Measurements from ENCODE around the gene RPL13A. TPM values are rescaled to one million over a fixed set of nuclear protein-coding genes. Genes with fewer than 3 reads are reported as not detected.

RPL13A gene
- total RNA-seq, 1 experiment from 2014 or later, result 1,196 TPM

GRCh38 chr19:49486710-49487276 lies 615 bp upstream of the RPL13A start:
- H3K4me1 ChIP-seq (ENCODE audit: control insufficient read depth, insufficient read depth, low read length), result peaks cover 13% of the 10 kb centered on the region
- POLR2A ChIA-PET, result no interaction called here
- intact Hi-C loops (cut with micrococcal nuclease; ENCODE audit: unreplicated experiment) (no loop called here), in situ Hi-C loops (cut with HindIII; ENCODE audit: low pct_unique_long_range_greater_than_20kb, low sequenced_read_pairs) (no loop called here)
- CTCF ChIA-PET, result no interaction called here
- no peak for ATAC-seq
- H3K27ac ChIP-seq (ENCODE audit: low read length), result peak overlapping the region; percentile 85
- DNase-seq (ENCODE audit: low read depth, low spot score), result no peak
- no peaks in the 10 kb centered on the region for H3K9me3 ChIP-seq (ENCODE audit: control insufficient read depth, insufficient read depth, low read depth, low read length)
- peaks cover 30% of the 10 kb centered on the region for H3K36me3 ChIP-seq (ENCODE audit: control insufficient read depth, insufficient read depth, low read length)
- no TSS peak for BruUV-seq (replicated peaks)
- TF ChIP-seq TCF7L2 (IDR thresholded peaks at IDR 0.05; ENCODE audit: low read depth, low read length) (no peak), SIN3A (IDR thresholded peaks at IDR 0.05; ENCODE audit: borderline replicate concordance, insufficient read depth, low read depth, low read length) (no peak), POLR2AphosphoS5 (IDR thresholded peaks at IDR 0.05; ENCODE audit: low read depth, low read length) (no peak)
- TF ChIP-seq, protein P1, sequence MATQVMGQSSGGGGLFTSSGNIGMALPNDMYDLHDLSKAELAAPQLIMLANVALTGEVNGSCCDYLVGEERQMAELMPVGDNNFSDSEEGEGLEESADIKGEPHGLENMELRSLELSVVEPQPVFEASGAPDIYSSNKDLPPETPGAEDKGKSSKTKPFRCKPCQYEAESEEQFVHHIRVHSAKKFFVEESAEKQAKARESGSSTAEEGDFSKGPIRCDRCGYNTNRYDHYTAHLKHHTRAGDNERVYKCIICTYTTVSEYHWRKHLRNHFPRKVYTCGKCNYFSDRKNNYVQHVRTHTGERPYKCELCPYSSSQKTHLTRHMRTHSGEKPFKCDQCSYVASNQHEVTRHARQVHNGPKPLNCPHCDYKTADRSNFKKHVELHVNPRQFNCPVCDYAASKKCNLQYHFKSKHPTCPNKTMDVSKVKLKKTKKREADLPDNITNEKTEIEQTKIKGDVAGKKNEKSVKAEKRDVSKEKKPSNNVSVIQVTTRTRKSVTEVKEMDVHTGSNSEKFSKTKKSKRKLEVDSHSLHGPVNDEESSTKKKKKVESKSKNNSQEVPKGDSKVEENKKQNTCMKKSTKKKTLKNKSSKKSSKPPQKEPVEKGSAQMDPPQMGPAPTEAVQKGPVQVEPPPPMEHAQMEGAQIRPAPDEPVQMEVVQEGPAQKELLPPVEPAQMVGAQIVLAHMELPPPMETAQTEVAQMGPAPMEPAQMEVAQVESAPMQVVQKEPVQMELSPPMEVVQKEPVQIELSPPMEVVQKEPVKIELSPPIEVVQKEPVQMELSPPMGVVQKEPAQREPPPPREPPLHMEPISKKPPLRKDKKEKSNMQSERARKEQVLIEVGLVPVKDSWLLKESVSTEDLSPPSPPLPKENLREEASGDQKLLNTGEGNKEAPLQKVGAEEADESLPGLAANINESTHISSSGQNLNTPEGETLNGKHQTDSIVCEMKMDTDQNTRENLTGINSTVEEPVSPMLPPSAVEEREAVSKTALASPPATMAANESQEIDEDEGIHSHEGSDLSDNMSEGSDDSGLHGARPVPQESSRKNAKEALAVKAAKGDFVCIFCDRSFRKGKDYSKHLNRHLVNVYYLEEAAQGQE (IDR thresholded peaks at IDR 0.05; ENCODE audit: insufficient read depth in 1 of 2, low read depth in 2 of 2, low read length in 1 of 2), result no peak
- TF ChIP-seq, protein P2, sequence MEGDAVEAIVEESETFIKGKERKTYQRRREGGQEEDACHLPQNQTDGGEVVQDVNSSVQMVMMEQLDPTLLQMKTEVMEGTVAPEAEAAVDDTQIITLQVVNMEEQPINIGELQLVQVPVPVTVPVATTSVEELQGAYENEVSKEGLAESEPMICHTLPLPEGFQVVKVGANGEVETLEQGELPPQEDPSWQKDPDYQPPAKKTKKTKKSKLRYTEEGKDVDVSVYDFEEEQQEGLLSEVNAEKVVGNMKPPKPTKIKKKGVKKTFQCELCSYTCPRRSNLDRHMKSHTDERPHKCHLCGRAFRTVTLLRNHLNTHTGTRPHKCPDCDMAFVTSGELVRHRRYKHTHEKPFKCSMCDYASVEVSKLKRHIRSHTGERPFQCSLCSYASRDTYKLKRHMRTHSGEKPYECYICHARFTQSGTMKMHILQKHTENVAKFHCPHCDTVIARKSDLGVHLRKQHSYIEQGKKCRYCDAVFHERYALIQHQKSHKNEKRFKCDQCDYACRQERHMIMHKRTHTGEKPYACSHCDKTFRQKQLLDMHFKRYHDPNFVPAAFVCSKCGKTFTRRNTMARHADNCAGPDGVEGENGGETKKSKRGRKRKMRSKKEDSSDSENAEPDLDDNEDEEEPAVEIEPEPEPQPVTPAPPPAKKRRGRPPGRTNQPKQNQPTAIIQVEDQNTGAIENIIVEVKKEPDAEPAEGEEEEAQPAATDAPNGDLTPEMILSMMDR (IDR thresholded peaks at IDR 0.05), result no peak
- H3K27me3 ChIP-seq (ENCODE audit: control insufficient read depth, insufficient read depth, low read length), result no peaks in the 10 kb centered on the region
- H3K4me3 ChIP-seq (ENCODE audit: low read depth in 2 of 2, low read length in 2 of 2), result peak overlapping the region in 1 of 2 experiments; percentile 18; a peak in 1 of 4 replicates

GRCh38 chr19:49488046-49488862 lies 846 bp downstream of the RPL13A start:
- Histone ChIP-seq H3K9me3 (ENCODE audit: control insufficient read depth, insufficient read depth, low read depth, low read length) (no peaks in the 10 kb centered on the region), H3K4me1 (ENCODE audit: control insufficient read depth, insufficient read depth, low read length) (peaks cover 13% of the 10 kb centered on the region), H3K36me3 (ENCODE audit: control insufficient read depth, insufficient read depth, low read length) (peaks cover 32% of the 10 kb centered on the region), H3K27ac (ENCODE audit: low read length) (peak overlapping the region; percentile 97), H3K27me3 (ENCODE audit: control insufficient read depth, insufficient read depth, low read length) (no peaks in the 10 kb centered on the region), H3K4me3 (ENCODE audit: low read depth in 2 of 2, low read length in 2 of 2) (peak overlapping the region; percentile 83 to 90)
- DNase-seq (ENCODE audit: low read depth, low spot score) (no peak), ATAC-seq (no peak)
- intact Hi-C loops (cut with micrococcal nuclease; ENCODE audit: unreplicated experiment) (no loop called here), in situ Hi-C loops (cut with HindIII; ENCODE audit: low pct_unique_long_range_greater_than_20kb, low sequenced_read_pairs) (no loop called here)
- POLR2A ChIA-PET, result interaction anchor here (0.8 kb wide), 1 partner anchor 152 kb away, joined by 3 read pairs; no protein-coding TSS in a partner anchor
- CTCF ChIA-PET, result no interaction called here
- BruUV-seq (replicated peaks), result no TSS peak
- TF ChIP-seq, protein P1 (IDR thresholded peaks at IDR 0.05; ENCODE audit: insufficient read depth in 1 of 2, low read depth in 2 of 2, low read length in 1 of 2), result no peak
- TF ChIP-seq POLR2AphosphoS5 (IDR thresholded peaks at IDR 0.05; ENCODE audit: low read depth, low read length) (no peak; the same call in 1 of the 2 replicates), SIN3A (IDR thresholded peaks at IDR 0.05; ENCODE audit: borderline replicate concordance, insufficient read depth, low read depth, low read length) (no peak)
- TF ChIP-seq, protein P2 (IDR thresholded peaks at IDR 0.05), result no peak
